Kidney (tissue), 14 donors: ENCODE measurements around the gene BAZ1A. TPM values are rescaled to one million over a fixed set of nuclear protein-coding genes. Genes with fewer than 3 reads are reported as not detected.

Experiments
- DNase-seq, 5 donors: peaks; one replicate each; pipeline ENCODE4 v3.0.0-alpha.2; 2013 to 2020
- FAIRE-seq: peaks from 2 replicates; lab custom pipeline; 2012; peaks lifted over from hg19 to GRCh38; lab: Jason Lieb, UNC
- H3K27ac ChIP-seq, 2 donors: one replicate each; pipeline ENCODE4 v1.7.0; 2013; ENCODE audit warnings: low read depth in 2 of 2, low read length in 2 of 2, inconsistent platforms in 1 of 2
- H3K27me3 ChIP-seq: one replicate; pipeline ENCODE4 v1.7.1; 2013; ENCODE audit warnings: low read length, inconsistent platforms; ENCODE audit not compliant: control insufficient read depth, insufficient read depth
- H3K36me3 ChIP-seq, 3 donors: one replicate each; pipeline versions ENCODE4 v1.7.0 to v1.7.1; 2013; ENCODE audit warnings: low read length in 3 of 3, control low read depth in 1 of 3, inconsistent platforms in 1 of 3; ENCODE audit not compliant: insufficient read depth in 3 of 3, control insufficient read depth in 2 of 3
- H3K4me1 ChIP-seq, 3 donors: one replicate each; pipeline versions ENCODE4 v1.7.0 to v1.7.1; 2013; ENCODE audit warnings: low read length in 3 of 3, inconsistent platforms in 1 of 3, low read depth in 1 of 3; ENCODE audit not compliant: control insufficient read depth in 2 of 3, insufficient read depth in 2 of 3
- H3K4me3 ChIP-seq, 3 donors: one replicate each; pipeline versions ENCODE4 v1.7.0 to v1.8.1; 2013; ENCODE audit warnings: low read length in 3 of 3, control low read depth in 1 of 3, inconsistent platforms in 1 of 3
- H3K9ac ChIP-seq, 3 donors: one replicate each; pipeline versions ENCODE4 v1.7.0 to v1.7.1; 2013; ENCODE audit warnings: low read length in 3 of 3, control low read depth in 1 of 3, inconsistent platforms in 1 of 3
- H3K9me3 ChIP-seq, 3 donors: one replicate each; pipeline versions ENCODE4 v1.7.0 to v1.7.1; 2013; ENCODE audit warnings: low read length in 3 of 3, control low read depth in 1 of 3, inconsistent platforms in 1 of 3; ENCODE audit not compliant: control insufficient read depth in 2 of 3, insufficient read depth in 1 of 3
- intact Hi-C: fragments of 100-400 bp; cut with DNase I; formaldehyde crosslinking; loops from one replicate; pipeline ENCODE4 v1.11.1; 2022
- polyA plus RNA-seq: library from polyadenylated mRNA; stranded (reverse); fragments of 350-450 nt; fragmentation: Illumina TruSeq; extraction: RNeasy Lipid Tissue Mini Kit (QIAGEN cat#74804); gene quantifications from one replicate; pipeline ENCODE4 v1.2.3, GENCODE V29; 2014; ENCODE audit warnings: low read depth, low replicate concordance; ENCODE audit not compliant: insufficient read depth
- total RNA-seq: library from RNA; stranded (reverse); fragmentation: NEBNext Ultra II Directional; extraction: Animal tissue kit (Norgen Biotek cat#: 25700); gene quantifications from one replicate; pipeline ENCODE4 v1.2.1, GENCODE V29; 2021
- TF ChIP-seq, protein P1 (sequence below): IDR thresholded peaks from 3 replicates; pipeline ENCODE4 v1.5.1; 2012; ENCODE audit warnings: mild to moderate bottlenecking, moderate library complexity, borderline replicate concordance; ENCODE audit not compliant: insufficient read depth; ENCODE audit errors: extremely low read depth
- donor health status: control.
- donor health status: control.
- donor health status: control.
- donor health status: control.
- donor health status: control.
- donor health status: DM: yes; HTN: yes; CAD: no.
- donor health status: Normal renal cell carcinoma (clear cell type).

The BAZ1A gene
- total and polyA plus RNA-seq, 2 donors from 2014 or later: 3.1 to 20.8 TPM

DNA sequence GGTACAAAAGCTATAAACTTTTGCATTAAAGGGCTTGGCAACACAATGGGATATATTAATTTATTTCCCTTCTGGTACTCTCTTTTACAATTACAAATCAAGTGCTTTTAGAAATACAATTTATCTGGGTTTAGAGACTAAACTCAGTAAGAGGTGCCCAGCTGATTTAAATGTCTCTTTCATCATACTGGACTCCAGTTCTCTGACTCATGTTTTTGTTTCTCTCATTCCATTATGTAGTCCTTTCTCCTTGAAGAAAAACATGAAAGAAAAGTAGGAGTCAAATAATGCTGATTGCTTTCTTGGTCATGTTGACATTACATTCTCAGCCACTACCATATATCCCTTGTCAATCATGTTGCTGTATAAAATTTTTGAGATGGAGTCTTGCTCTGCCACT is 124.5 kb downstream of the BAZ1A start:
- Histone ChIP-seq H3K9ac (no peak overlapping the region), H3K4me3 (no peak overlapping the region), H3K9me3 (no peaks in the 10 kb centered on the region), H3K27me3 (no peaks in the 10 kb centered on the region), H3K4me1 (no peaks in the 10 kb centered on the region), H3K27ac (no peak overlapping the region), H3K36me3 (no peaks in the 10 kb centered on the region)
- FAIRE-seq (no peak), DNase-seq (no peak)
- intact Hi-C loops: no loop called here
- TF ChIP-seq, protein P1, sequence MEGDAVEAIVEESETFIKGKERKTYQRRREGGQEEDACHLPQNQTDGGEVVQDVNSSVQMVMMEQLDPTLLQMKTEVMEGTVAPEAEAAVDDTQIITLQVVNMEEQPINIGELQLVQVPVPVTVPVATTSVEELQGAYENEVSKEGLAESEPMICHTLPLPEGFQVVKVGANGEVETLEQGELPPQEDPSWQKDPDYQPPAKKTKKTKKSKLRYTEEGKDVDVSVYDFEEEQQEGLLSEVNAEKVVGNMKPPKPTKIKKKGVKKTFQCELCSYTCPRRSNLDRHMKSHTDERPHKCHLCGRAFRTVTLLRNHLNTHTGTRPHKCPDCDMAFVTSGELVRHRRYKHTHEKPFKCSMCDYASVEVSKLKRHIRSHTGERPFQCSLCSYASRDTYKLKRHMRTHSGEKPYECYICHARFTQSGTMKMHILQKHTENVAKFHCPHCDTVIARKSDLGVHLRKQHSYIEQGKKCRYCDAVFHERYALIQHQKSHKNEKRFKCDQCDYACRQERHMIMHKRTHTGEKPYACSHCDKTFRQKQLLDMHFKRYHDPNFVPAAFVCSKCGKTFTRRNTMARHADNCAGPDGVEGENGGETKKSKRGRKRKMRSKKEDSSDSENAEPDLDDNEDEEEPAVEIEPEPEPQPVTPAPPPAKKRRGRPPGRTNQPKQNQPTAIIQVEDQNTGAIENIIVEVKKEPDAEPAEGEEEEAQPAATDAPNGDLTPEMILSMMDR: no peak

GRCh38 chr14:34750233-34750632 is 124.9 kb downstream of the BAZ1A start:
- FAIRE-seq: no peak

DNA sequence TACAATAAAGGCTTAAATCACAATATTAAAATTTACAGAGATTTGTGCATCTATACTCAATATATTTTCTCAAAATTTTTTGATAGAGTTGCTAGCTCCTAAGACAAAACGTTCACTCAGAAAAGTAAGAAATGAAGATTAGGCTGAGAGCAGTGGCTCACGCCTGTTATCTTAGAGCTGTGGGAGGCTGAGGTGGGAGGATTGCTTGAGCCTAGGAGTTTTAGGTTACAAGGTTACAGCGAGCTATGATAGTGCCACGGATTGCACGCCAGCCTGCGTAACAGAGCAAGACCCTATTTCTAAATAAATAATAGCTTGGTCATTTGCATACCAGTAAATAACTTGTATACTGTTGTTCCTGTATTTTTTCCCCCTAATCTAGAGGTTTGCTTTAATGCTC is 125.8 kb downstream of the BAZ1A start:
- no peaks in the 10 kb centered on the region for H3K27me3 ChIP-seq
- H3K4me3 ChIP-seq: no peak overlapping the region
- FAIRE-seq (no peak), DNase-seq (no peak)
- intact Hi-C loops: no loop called here
- no peak overlapping the region for H3K27ac ChIP-seq
- H3K9ac ChIP-seq: no peak overlapping the region
- H3K9me3 ChIP-seq: no peaks in the 10 kb centered on the region
- no peaks in the 10 kb centered on the region for H3K36me3 ChIP-seq
- TF ChIP-seq, protein P1: no peak
- H3K4me1 ChIP-seq: no peaks in the 10 kb centered on the region

More at GRCh38 chr14:34750233-34750632, 124.9 kb downstream of the BAZ1A start:
- Histone ChIP-seq H3K27me3 (no peaks in the 10 kb centered on the region), H3K4me3 (no peak overlapping the region), H3K36me3 (no peaks in the 10 kb centered on the region), H3K9me3 (no peaks in the 10 kb centered on the region), H3K4me1 (no peaks in the 10 kb centered on the region), H3K9ac (no peak overlapping the region), H3K27ac (no peak overlapping the region)
- intact Hi-C loops: no loop called here
- TF ChIP-seq, protein P1: no peak
- DNase-seq: no peak
